Left cardiac atrium (tissue), 4 donors: ENCODE measurements around the gene GRIK4. TPM values are rescaled to one million over a fixed set of nuclear protein-coding genes. Genes with fewer than 3 reads are reported as not detected.
A peak's percentile ranks its signal among the peaks of the same experiment; 100 is the strongest.
"Not testable (repeated sequence)": the region's sequence is repeated elsewhere in the genome, so short reads cannot be mapped to it uniquely, and the experiment has no call there.

Experiments
- ATAC-seq, 2 donors: fragments of 200-7000 bp; cut with Tn5 transposase; one replicate each; pipeline ENCODE4 v1.9.1; 2020; ENCODE audit warnings: mild to moderate bottlenecking in 2 of 2, moderate library complexity in 2 of 2
- DNase-seq: peaks from one replicate; pipeline ENCODE4 v3.0.0-alpha.2; 2020
- intact Hi-C, 2 donors: fragments of 100-400 bp; cut with DNase I; formaldehyde crosslinking; loops; one replicate each; pipeline versions ENCODE4 v1.14.1 to v1.15.1; 2022 to 2023
- total RNA-seq, 2 donors: library from RNA; stranded (reverse); fragmentation: NEBNext Ultra II Directional; extraction: Animal tissue kit (Norgen Biotek cat#: 25700); gene quantifications; one replicate each; pipeline ENCODE4 v1.2.1, GENCODE V29; 2021
- donor health status: DM: no; HTN: yes; CAD: no.
- donor health status: DM: no; HTN: yes; CAD: no; lungs with severe emphysema.
- donor health status: DM: yes; HTN: yes; CAD: no.
- donor health status: Dilated cardiomyopathy.

GRIK4 gene
- total RNA-seq, 2 donors from 2014 or later: 0.35 to 0.55 TPM

DNA sequence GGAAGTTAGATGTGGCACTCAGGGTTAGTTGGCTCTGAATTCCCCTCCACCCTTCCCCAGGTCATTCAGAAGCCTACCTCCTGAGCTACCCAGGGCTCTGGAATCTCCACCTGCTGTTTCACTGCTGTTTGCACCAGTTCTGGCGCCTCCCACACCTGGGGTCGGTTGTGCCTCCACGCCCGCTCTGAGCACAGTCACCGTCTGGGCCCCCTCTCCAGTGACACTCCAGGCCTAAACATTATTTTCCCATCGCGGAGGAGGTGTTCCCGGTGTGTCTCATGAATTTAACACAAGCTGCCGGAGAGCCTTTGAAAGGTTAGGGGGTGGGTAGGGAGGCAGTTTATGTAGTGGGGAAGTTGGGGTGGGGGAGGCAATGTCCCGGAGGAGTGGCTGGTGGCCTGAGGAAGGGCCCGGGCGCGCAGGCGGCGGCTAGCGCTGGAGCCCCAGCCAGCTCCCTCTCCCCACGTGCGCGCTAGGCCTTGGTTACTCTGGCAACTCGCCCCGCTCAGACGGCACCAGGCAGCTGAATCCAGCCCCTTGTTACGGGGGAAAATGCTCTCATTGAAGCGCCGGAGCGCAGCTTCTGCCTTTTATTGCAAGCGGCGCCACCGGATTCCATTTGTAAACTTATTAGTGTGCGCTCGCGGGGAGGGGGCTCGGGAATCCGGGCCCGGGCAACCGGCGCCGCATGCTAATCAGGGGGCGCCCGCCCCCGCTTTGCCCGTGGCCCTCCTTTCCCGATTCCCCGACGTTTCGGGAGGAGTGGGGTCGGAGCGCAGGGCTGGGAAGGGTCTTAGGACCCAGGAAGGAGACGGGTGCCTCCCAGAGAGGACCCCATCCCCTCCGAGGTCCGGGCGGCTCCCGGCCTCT, 52.4 kb downstream of the GRIK4 start:
- DNase-seq (peak; percentile 62), ATAC-seq (peak; percentile 43 to 54)
- intact Hi-C loops: no loop called here

- DNase-seq (peak; percentile 75), ATAC-seq (peak; percentile 73 to 84)
- intact Hi-C loops: no loop called here
These were observed 53.2 kb downstream of the GRIK4 start for GRCh38 chr11:120564573-120565311.

DNA sequence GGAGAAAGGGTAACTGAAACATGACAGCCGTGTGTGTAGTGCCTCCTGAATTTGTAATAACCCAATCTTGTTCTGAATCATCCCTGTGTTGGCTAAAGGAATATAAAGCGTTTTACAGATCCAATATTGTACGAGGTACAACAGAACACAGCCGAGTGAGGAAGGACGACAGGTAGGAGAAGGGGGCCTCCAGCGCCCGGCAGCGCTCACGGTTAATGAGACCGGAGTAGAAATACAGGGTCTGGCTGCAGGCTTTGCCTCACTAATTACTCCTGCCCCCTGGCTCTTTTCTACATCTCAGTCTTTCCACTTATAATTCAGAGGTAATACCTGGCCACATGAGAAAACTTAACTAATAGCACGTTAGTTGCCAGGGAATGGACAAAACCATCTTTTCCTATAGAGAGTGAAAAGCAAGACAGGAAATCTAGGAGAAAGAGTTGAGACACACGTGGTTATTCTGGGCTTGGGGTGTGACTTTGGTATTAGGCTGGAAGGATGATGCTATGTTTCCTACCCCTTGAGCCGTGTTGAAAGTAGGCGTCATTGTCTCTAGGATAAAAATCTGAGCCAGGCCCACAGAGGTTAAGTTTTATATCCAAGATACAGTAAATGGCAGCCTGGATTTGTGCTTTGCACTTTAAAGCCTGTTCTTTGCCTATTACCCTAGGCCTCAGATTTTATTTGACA, 54.1 kb downstream of the GRIK4 start:
- DNase-seq (no peak), ATAC-seq (no peak)
- intact Hi-C loops: no loop called here

DNA sequence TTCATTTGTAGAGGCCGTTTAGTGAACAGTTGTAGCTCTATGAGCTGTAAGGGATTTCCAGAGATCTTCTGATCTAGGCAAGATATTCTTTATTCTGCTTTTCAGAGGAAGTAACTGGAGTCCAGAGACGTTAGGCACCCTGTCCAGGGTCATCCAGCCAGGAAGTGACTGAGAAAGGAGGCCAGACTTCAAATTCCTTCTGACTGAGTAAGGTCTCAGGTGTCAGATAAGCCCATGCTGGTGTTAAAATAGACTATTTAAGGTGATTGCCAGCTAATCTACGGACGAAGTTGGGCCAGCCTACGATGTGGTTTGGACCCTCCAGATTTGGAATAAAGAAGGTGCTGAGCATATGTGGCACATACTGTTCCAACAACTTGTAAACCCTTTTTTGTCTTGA, 54.6 kb downstream of the GRIK4 start:
- DNase-seq (no peak), ATAC-seq (peak in 1 of 2 donors; percentile 40)
- intact Hi-C loops: no loop called here

DNA sequence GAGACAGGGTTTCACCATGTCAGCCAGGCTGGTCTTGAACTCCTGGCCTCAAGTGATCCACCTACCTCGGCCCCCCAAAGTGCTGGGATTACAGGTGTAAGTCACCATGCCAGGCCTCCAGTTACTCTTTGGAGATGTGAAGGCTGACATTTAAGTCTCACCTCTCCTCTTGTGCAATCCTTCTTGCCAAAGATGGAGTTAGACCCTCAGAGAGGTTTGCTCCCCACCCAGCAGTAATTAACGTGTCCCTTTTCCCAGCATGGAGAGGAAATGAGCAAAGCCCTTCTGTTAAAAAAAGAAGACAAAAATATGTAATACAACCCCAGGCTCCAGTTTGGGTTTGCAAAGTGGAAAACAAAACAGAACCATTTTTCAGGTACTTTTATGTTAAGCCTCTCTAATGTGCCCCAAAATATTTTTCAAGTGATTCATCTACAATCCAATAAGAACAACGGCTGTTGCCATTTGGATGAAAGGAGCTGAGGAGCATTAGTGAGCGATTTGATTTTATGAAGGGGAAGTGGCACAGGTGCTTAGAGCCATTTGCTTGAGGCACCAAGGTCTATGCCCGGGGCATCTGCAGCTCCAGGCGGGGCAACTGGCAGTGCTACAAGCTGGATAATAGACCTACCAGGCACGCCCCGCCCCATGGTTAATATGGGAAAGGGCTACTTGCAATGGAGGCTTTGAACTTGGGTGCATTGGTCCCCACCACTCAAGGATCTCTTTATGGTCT, 57.2 kb downstream of the GRIK4 start:
- DNase-seq (no peak), ATAC-seq (no peak)
- intact Hi-C loops: no loop called here

DNA sequence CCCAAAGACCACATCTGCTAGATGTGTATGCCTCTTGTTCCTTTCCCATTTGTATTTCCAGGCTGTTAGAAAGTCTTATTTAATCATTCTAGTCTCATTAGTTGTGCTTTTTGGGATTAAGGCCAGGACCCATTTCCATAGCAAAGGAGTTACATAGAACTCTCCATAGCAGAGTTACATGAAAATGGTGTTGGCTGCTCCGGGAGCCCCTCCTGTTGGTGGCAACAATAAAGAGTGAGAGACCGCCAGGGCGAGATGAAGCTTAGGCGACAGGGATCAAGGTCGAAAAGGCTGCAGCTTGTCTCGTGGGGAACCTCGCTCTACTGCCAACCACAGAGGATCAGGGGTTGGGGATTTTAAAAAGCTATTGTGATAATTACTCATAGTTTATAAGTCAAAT, 58.3 kb downstream of the GRIK4 start:
- intact Hi-C loops: no loop called here
- no peak for ATAC-seq
- DNase-seq: no peak

- intact Hi-C loops: no loop called here
- ATAC-seq (no peak), DNase-seq (no peak)
These were observed 59.9 kb downstream of the GRIK4 start for GRCh38 chr11:120571476-120571875.

- ATAC-seq: no peak
- no peak for DNase-seq
- intact Hi-C loops: no loop called here
These were observed 62.3 kb downstream of the GRIK4 start for GRCh38 chr11:120573756-120574354.

DNA sequence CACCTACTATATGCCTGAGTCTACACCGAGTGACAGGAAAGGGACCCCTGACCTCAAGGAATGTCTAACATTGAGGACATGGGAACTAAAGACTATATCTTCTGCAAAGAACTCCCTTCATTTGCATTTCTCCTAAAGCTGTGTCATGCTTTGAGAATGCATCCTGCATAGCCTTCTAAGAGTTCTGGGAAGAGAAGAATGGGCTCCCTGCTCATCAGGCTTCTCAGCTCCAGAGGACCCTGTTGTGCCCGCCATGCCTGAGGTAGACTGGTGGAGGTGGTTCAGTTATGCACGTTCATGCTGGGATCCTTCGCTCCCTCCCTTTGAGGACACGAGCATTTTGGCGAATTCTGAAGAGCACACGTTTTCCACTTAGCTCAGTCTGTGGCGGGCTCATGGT, 63.3 kb downstream of the GRIK4 start:
- intact Hi-C loops: no loop called here
- DNase-seq (no peak), ATAC-seq (no peak)

DNA sequence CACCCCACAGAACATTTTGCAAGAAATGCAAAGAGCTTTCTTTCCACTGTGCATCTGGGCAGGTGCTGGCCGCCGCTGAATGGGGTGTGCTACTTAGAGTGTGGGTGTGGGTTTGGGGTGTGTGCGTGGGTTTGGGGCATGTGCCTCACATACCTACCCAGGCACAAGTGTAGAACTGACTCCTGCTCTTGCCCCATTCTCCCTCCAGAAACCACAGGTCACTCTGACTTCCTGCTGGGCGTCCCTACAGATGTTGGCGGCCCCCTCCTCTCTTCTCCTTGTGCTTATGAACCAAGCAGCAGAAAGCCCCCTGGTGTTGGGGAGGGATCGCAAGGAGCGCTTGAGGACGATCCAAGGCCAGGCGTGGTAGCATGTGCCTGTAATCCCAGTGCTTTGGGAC, 63.9 kb downstream of the GRIK4 start:
- ATAC-seq: no peak
- no peak for DNase-seq
- intact Hi-C loops: no loop called here

DNA sequence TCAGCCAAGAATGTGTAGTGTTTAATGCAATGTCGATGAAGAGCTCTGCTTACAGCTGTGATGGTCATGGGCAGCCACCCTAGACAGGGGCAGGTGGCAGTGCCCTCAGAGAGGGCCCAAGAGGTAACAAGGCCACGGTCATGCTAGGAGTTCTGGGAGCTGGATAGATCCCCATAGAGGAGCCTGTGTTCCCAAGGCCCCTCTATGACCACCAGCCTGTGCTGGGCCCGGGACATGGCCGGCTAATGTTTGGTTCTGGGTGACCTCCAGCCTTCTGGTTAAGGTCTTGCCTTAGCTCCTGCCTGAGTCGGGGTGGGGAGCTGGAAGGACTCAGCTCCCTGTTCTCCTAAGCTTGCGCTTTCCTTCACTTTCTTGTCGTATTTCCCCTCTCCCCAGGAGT, 65.1 kb downstream of the GRIK4 start:
- no peak for DNase-seq

GRCh38 chr11:120577041-120577440, 65.5 kb downstream of the GRIK4 start:
- intact Hi-C loops: no loop called here
- ATAC-seq (no peak), DNase-seq (no peak)

More for the DNA sequence above, 65.1 kb downstream of the GRIK4 start:
- no peak for ATAC-seq
- intact Hi-C loops: no loop called here

GRCh38 chr11:120577624-120578363, 66.2 kb downstream of the GRIK4 start:
- DNase-seq (no peak), ATAC-seq (no peak)
- intact Hi-C loops: no loop called here

- intact Hi-C loops: no loop called here
- ATAC-seq (no peak), DNase-seq (no peak)
These were observed 67.1 kb downstream of the GRIK4 start for GRCh38 chr11:120578596-120579154.

GRCh38 chr11:120579611-120580031, 68.1 kb downstream of the GRIK4 start:
- DNase-seq (no peak), ATAC-seq (no peak)
- intact Hi-C loops: no loop called here

DNA sequence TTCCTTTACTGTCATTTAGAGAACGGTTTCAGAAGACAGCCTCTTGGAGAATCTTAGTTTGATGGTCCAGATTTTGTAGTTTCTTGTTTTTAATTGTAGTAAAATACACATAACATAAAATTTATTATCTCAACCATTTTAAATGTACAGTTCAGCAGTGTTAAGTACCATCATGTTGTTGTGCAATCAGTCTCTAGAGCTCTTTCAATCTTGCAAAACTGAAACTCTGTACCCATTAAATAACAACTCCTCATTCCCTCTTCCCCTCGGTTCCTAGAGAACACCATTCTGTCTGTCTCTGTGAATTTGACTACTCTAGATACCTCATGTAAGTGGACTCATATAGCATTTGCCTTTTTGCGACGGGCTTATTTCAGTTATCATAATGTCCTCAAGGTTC, 69.8 kb downstream of the GRIK4 start:
- DNase-seq (no peak), ATAC-seq (no peak)
- intact Hi-C loops: no loop called here

- DNase-seq, ATAC-seq, intact Hi-C loops: not testable (repeated sequence)
These were observed 71.0 kb downstream of the GRIK4 start for GRCh38 chr11:120582535-120582934.

GRCh38 chr11:120586072-120586471, 74.5 kb downstream of the GRIK4 start:
- ATAC-seq (no peak), DNase-seq (no peak)
- intact Hi-C loops: no loop called here
